HK-2 (cell line): Measurements from ENCODE around the gene ELFN1.

ENCODE experiments used
- DNase-seq: peaks from one replicate; pipeline ENCODE4 v3.0.0-alpha.2; 2018; ENCODE audit not compliant: unreplicated experiment

The ELFN1 gene

GRCh38 chr7:1669954-1670893, at the start of gene ELFN1:
Gene ELFN1, plus strand, starts transcription at chr7:1670277. Its CDS starts 74,320 bp downstream, at chr7:1744597.
- DNase-seq, result no peak

GRCh38 chr7:1620835-1621234, 49.2 kb upstream of the ELFN1 start:
- no peak for DNase-seq

- no peak for DNase-seq
Observed at GRCh38 chr7:1621718-1622117, 48.4 kb upstream of the ELFN1 start.

GRCh38 chr7:1622441-1622840, 47.6 kb upstream of the ELFN1 start:
- no peak for DNase-seq

- no peak for DNase-seq
Observed at GRCh38 chr7:1623810-1624209, 46.3 kb upstream of the ELFN1 start.

GRCh38 chr7:1624999-1625927, 44.8 kb upstream of the ELFN1 start:
- no peak for DNase-seq

- no peak for DNase-seq
Observed at GRCh38 chr7:1626769-1627168, 43.3 kb upstream of the ELFN1 start.

- DNase-seq, result no peak
Observed at GRCh38 chr7:1630700-1631336, 39.3 kb upstream of the ELFN1 start.

GRCh38 chr7:1631678-1632077, 38.4 kb upstream of the ELFN1 start:
- DNase-seq, result no peak

- DNase-seq, result no peak
Observed at GRCh38 chr7:1632506-1632905, 37.6 kb upstream of the ELFN1 start.

- DNase-seq, result no peak
Observed at GRCh38 chr7:1632916-1633785, 36.9 kb upstream of the ELFN1 start.

GRCh38 chr7:1635401-1635800, 34.7 kb upstream of the ELFN1 start:
- no peak for DNase-seq

GRCh38 chr7:1637155-1637554, 32.9 kb upstream of the ELFN1 start:
- DNase-seq, result no peak

- DNase-seq, result no peak
Observed at GRCh38 chr7:1638215-1638661, 31.8 kb upstream of the ELFN1 start.

GRCh38 chr7:1639071-1639470, 31.0 kb upstream of the ELFN1 start:
- no peak for DNase-seq

GRCh38 chr7:1639532-1640175, 30.4 kb upstream of the ELFN1 start:
- no peak for DNase-seq

GRCh38 chr7:1640376-1641172, 29.5 kb upstream of the ELFN1 start:
- DNase-seq, result no peak

GRCh38 chr7:1641173-1641572, 28.9 kb upstream of the ELFN1 start:
- no peak for DNase-seq

- DNase-seq, result no peak
Observed at GRCh38 chr7:1641661-1642260, 28.3 kb upstream of the ELFN1 start.
